A549 (cell line): Measurements from ENCODE around the gene FAM8A1.

ENCODE experiments used
- CTCF ChIP-seq: fragments of >200 bp; sonication (Bioruptor Twin); formaldehyde crosslinking; IDR thresholded peaks from 3 replicates; pipeline ENCODE4 v1.5.1; 2016
- EP300 ChIP-seq, 2 experiments: fragments of >200 bp; sonication (Bioruptor Twin); formaldehyde crosslinking; IDR thresholded peaks; 2 replicates in 1 of 2; 3 replicates in 1 of 2; pipeline ENCODE4 v1.6.1; 2016 to 2017
- HMGXB4 ChIP-seq: fragments of 250-450 bp; sonication (Bioruptor Pico); IDR thresholded peaks from 2 replicates; pipeline ENCODE4 v1.5.0; 2021; ENCODE audit warnings: mild to moderate bottlenecking, moderate library complexity, borderline replicate concordance
- MAX ChIP-seq: IDR thresholded peaks from 2 replicates; pipeline ENCODE4 v1.6.1; 2012
- NFE2L2 ChIP-seq: fragments of 150-350 bp; conservative IDR thresholded peaks from 2 replicates; pipeline ENCODE4 v1.6.1; 2014; ENCODE audit warnings: low read length
- POLR2A ChIP-seq: IDR thresholded peaks from 2 replicates; pipeline ENCODE4 v1.6.1; 2012; ENCODE audit warnings: mild to moderate bottlenecking, low read length

- TF ChIP-seq EP300 (IDR thresholded peaks at IDR 0.05): no peak
- no peak for TF ChIP-seq POLR2A
- no peak for TF ChIP-seq MAX
- TF ChIP-seq CTCF: no peak
- TF ChIP-seq NFE2L2: no peak
- TF ChIP-seq HMGXB4 (CRISPR knock-in tag): no peak
These were observed 20.9 kb downstream of the FAM8A1 start for GRCh38 chr6:17621003-17621402.
